GM23338 (cell line): ENCODE data around the gene DAAM2. TPM values are rescaled to one million over a fixed set of nuclear protein-coding genes. Genes with fewer than 3 reads are reported as not detected.

Source experiments
- ATAC-seq: fragments of 200-7000 bp; cut with Tn5 transposase; 3 replicates; pipeline ENCODE4 v1.9.1; 2020
- DNase-seq: peaks from one replicate; pipeline ENCODE4 v3.0.0-alpha.2; 2015; ENCODE audit warnings: low spot score
- H2AFZ ChIP-seq: fragments of 200-600 bp; sonication (generic); 2 replicates; pipeline ENCODE4 v1.8.0; 2016; ENCODE audit warnings: antibody characterized with exemption, mild to moderate bottlenecking, moderate library complexity
- H3F3A ChIP-seq: fragments of 200-600 bp; sonication (generic); replicated peaks from 2 replicates; pipeline ENCODE4 v1.8.0; 2017; ENCODE audit warnings: antibody characterized with exemption, mixed run types, low read depth
- H3K27ac ChIP-seq: fragments of 200-600 bp; sonication (generic); 2 replicates; pipeline ENCODE4 v1.6.1; 2016; ENCODE audit warnings: low read depth
- H3K27me3 ChIP-seq: fragments of 200-600 bp; sonication (generic); 2 replicates; pipeline ENCODE4 v1.8.0; 2016; ENCODE audit warnings: mild to moderate bottlenecking, mixed run types, moderate library complexity; ENCODE audit not compliant: insufficient read depth
- H3K36me3 ChIP-seq: fragments of 200-600 bp; sonication (generic); 2 replicates; pipeline ENCODE4 v1.8.0; 2016; ENCODE audit warnings: mild to moderate bottlenecking; ENCODE audit not compliant: insufficient read depth
- H3K4me1 ChIP-seq: fragments of 200-600 bp; sonication (generic); 2 replicates; pipeline ENCODE4 v1.8.0; 2016; ENCODE audit warnings: mild to moderate bottlenecking, moderate library complexity; ENCODE audit not compliant: insufficient read depth
- H3K4me2 ChIP-seq: fragments of 200-600 bp; sonication (generic); 2 replicates; pipeline ENCODE4 v1.7.1; 2017; ENCODE audit warnings: mixed run types
- H3K4me3 ChIP-seq: fragments of 200-600 bp; sonication (generic); 2 replicates; pipeline ENCODE4 v1.6.1; 2016; ENCODE audit warnings: mixed run types
- H3K79me2 ChIP-seq: fragments of 200-600 bp; sonication (generic); replicated peaks from 2 replicates; pipeline ENCODE4 v1.8.0; 2017; ENCODE audit warnings: mild to moderate bottlenecking; ENCODE audit not compliant: insufficient read depth
- H3K9me2 ChIP-seq: fragments of 200-600 bp; sonication (generic); 2 replicates; pipeline ENCODE4 v1.8.0; 2017; ENCODE audit not compliant: insufficient read depth
- H4K20me1 ChIP-seq: fragments of 200-600 bp; sonication (generic); replicated peaks from 2 replicates; pipeline ENCODE4 v1.8.0; 2017; ENCODE audit warnings: mild to moderate bottlenecking; ENCODE audit not compliant: insufficient read depth
- H3K27ac Mint-ChIP-seq: 2 replicates; pipeline ENCODE4 v1.8.0; 2020; ENCODE audit warnings: inconsistent platforms, mild to moderate bottlenecking, moderate library complexity, mixed read lengths
- H3K27me3 Mint-ChIP-seq: 3 replicates; pipeline ENCODE4 v1.8.0; 2022; ENCODE audit warnings: low read depth, mild to moderate bottlenecking, moderate library complexity, mixed read lengths, inconsistent platforms; ENCODE audit not compliant: insufficient read depth, poor library complexity
- H3K36me3 Mint-ChIP-seq: 3 replicates; pipeline ENCODE4 v1.8.0; 2021; ENCODE audit warnings: low read depth, mild to moderate bottlenecking, inconsistent platforms, moderate library complexity, mixed read lengths
- H3K4me1 Mint-ChIP-seq: 3 replicates; pipeline ENCODE4 v1.8.0; 2020; ENCODE audit warnings: mild to moderate bottlenecking, inconsistent platforms, mixed read lengths
- H3K4me3 Mint-ChIP-seq: 3 replicates; pipeline ENCODE4 v1.8.0; 2021; ENCODE audit warnings: moderate library complexity, mild to moderate bottlenecking, inconsistent platforms, mixed read lengths
- H3K9me3 Mint-ChIP-seq: 3 replicates; pipeline ENCODE4 v1.8.0; 2020; ENCODE audit warnings: moderate library complexity, mild to moderate bottlenecking, inconsistent platforms, mixed read lengths
- CTCF ChIP-seq, 2 experiments: fragments of 200-600 bp in 1 of 2; sonication (generic) in 1 of 2; conservative IDR thresholded peaks; 2 replicates each; pipeline versions ENCODE4 v1.5.1 to v1.6.1; 2016 to 2017; ENCODE audit warnings: antibody characterized with exemption in 2 of 2, low read depth in 2 of 2, mild to moderate bottlenecking in 2 of 2, moderate library complexity in 1 of 2
- ETS1 ChIP-seq: IDR thresholded peaks from 2 replicates; pipeline ENCODE4 v1.6.1; 2016; ENCODE audit warnings: antibody characterized with exemption
- EZH2 ChIP-seq: fragments of 200-600 bp; sonication (generic); IDR thresholded peaks from one replicate; pipeline ENCODE4 v1.8.0; 2017; ENCODE audit warnings: antibody characterized with exemption, mild to moderate bottlenecking, low read depth; ENCODE audit not compliant: unreplicated experiment
- EZH2phosphoT487 ChIP-seq: fragments of 200-600 bp; sonication (generic); IDR thresholded peaks from one replicate; pipeline ENCODE4 v1.8.1; 2018; ENCODE audit warnings: antibody characterized with exemption; ENCODE audit not compliant: unreplicated experiment
- JUNB ChIP-seq: IDR thresholded peaks from one replicate; pipeline ENCODE4 v1.6.1; 2016; ENCODE audit warnings: antibody characterized with exemption; ENCODE audit not compliant: unreplicated experiment
- NANOG ChIP-seq: IDR thresholded peaks from 2 replicates; pipeline ENCODE4 v1.6.1; 2016; ENCODE audit warnings: antibody characterized with exemption, borderline replicate concordance
- POLR2AphosphoS5 ChIP-seq: IDR thresholded peaks from 2 replicates; pipeline ENCODE4 v1.6.1; 2016; ENCODE audit warnings: antibody characterized with exemption, low read depth
- STAT1 ChIP-seq: IDR thresholded peaks from one replicate; pipeline ENCODE4 v1.6.1; 2016; ENCODE audit warnings: antibody characterized with exemption; ENCODE audit not compliant: unreplicated experiment
- ZNF114 ChIP-seq: fragments of 250-450 bp; sonication (Bioruptor Pico); IDR thresholded peaks from 2 replicates; pipeline ENCODE4 v1.5.0; 2020; ENCODE audit warnings: mild to moderate bottlenecking, moderate library complexity
- ZNF462 ChIP-seq: fragments of 250-450 bp; sonication (Bioruptor Pico); IDR thresholded peaks from 2 replicates; pipeline ENCODE4 v1.5.0; 2020; ENCODE audit warnings: mild to moderate bottlenecking, moderate library complexity
- polyA plus RNA-seq: library from polyadenylated mRNA; unstranded; fragments of >200 nt; fragmentation: Nextera tagmentation; extraction: Ambion mirVana; gene quantifications from 2 replicates; pipeline ENCODE4 v1.2.1, GENCODE V29; 2016
- total RNA-seq: library from RNA; depleted of rRNA; stranded (reverse); fragments of >200 nt; shearing (Covaris generic); gene quantifications from 2 replicates; pipeline ENCODE4 v1.2.3, GENCODE V29; 2014

Gene DAAM2
- total and polyA plus RNA-seq, 2 experiments from 2014 or later, result 1.4 to 4.9 TPM

- no peaks in the 10 kb centered on the region for H4K20me1 ChIP-seq
- no peak overlapping the region for H2AFZ ChIP-seq
- H3K27me3 Mint-ChIP-seq, result peaks cover 26% of the 10 kb centered on the region
- peaks cover 22% of the 10 kb centered on the region for H3K9me3 Mint-ChIP-seq
- H3K27ac Mint-ChIP-seq, result no peak overlapping the region
- H3F3A ChIP-seq, result no peaks in the 10 kb centered on the region
- H3K9me2 ChIP-seq, result no peaks in the 10 kb centered on the region
- H3K27me3 ChIP-seq, result no peaks in the 10 kb centered on the region
- TF ChIP-seq NANOG, result no peak
- TF ChIP-seq ZNF114 (CRISPR knock-in tag), result no peak
- TF ChIP-seq EZH2phosphoT487, result no peak
- no peak for TF ChIP-seq CTCF (conservative IDR thresholded peaks at IDR 0.05; ENCODE audit: low read depth in 2 of 2)
- TF ChIP-seq JUNB, result no peak
- TF ChIP-seq EZH2, result no peak
- no peak for TF ChIP-seq ZNF462 (CRISPR knock-in tag)
- TF ChIP-seq STAT1, result no peak
- no peak for TF ChIP-seq ETS1
- TF ChIP-seq POLR2AphosphoS5, result no peak
- no peaks in the 10 kb centered on the region; the same call in 2 of the 3 replicates for H3K4me1 Mint-ChIP-seq
- H3K79me2 ChIP-seq, result peaks cover 2% of the 10 kb centered on the region; the same call in 1 of the 2 replicates
- DNase-seq (no peak), ATAC-seq (no peak)
- peaks cover 60% of the 10 kb centered on the region for H3K36me3 Mint-ChIP-seq
- no peak overlapping the region for H3K4me2 ChIP-seq
- no peaks in the 10 kb centered on the region for H3K4me1 ChIP-seq
- no peak overlapping the region for H3K4me3 ChIP-seq
- no peak overlapping the region for H3K4me3 Mint-ChIP-seq
- H3K36me3 ChIP-seq, result peaks cover 6% of the 10 kb centered on the region; the same call in 1 of the 2 replicates
- H3K27ac ChIP-seq, result no peak overlapping the region
Measured at GRCh38 chr6:39923394-39923793, 131.2 kb downstream of the DAAM2 start.
